ENCODE results near the gene SP3.

The SP3 gene

GRCh38 chr2:173858291-173858731 is 106.9 kb downstream of the SP3 start:
- peaks cover 41% of the 10 kb centered on the region for H3K4me1 ChIP-seq (ENCODE audit: low read length)
- H3K4me3 ChIP-seq (ENCODE audit: low read length), result peak overlapping the region; percentile 53
- H2AFZ ChIP-seq (ENCODE audit: low read depth, low read length), result peak overlapping the region; percentile 70
- H3K36me3 ChIP-seq (replicated peaks; ENCODE audit: low read depth, low read length), result no peaks in the 10 kb centered on the region
- peak overlapping the region; percentile 17; the same call in 1 of the 2 replicates for H3K9ac ChIP-seq (ENCODE audit: low read length)
- H3K27ac ChIP-seq (ENCODE audit: low read length), result peak overlapping the region; percentile 48; the same call in 1 of the 2 replicates
- H3K9me3 ChIP-seq (ENCODE audit: insufficient read depth, low read length), result no peaks in the 10 kb centered on the region
- no peaks in the 10 kb centered on the region for H3K79me2 ChIP-seq (ENCODE audit: low read length)
- peak overlapping the region; percentile 72 for H3K4me2 ChIP-seq (ENCODE audit: low read length)
- no peaks in the 10 kb centered on the region for H4K20me1 ChIP-seq (ENCODE audit: insufficient read depth, low read length)
- TF ChIP-seq EZH2phosphoT487 (IDR thresholded peaks at IDR 0.05; ENCODE audit: low read depth) (no peak), CTCF (IDR thresholded peaks at IDR 0.05; ENCODE audit: low read depth, low read length) (no peak)
- H3K27me3 ChIP-seq (ENCODE audit: low read depth, low read length), result no peaks in the 10 kb centered on the region
